CD4-positive, alpha-beta T cell (primary cell): ENCODE measurements around the gene PTPRN2. TPM values are rescaled to one million over a fixed set of nuclear protein-coding genes. Genes with fewer than 3 reads are reported as not detected.

Experiments
- ATAC-seq: fragments of 200-7000 bp; cut with Tn5 transposase; one replicate; pipeline ENCODE4 v1.10.0; 2022; ENCODE audit warnings: mild to moderate bottlenecking; ENCODE audit not compliant: poor library complexity
- CTCF ChIA-PET: fragments of 350-600 bp; sonication (Branson Sonifier 250); formaldehyde crosslinking; loops from one replicate; lab custom pipeline; 2021; ENCODE audit warnings: antibody characterized with exemption, inconsistent platforms; lab: Charles Lee
- POLR2A ChIA-PET: fragments of 350-600 bp; sonication (Branson Sonifier 250); formaldehyde crosslinking; loops from one replicate; lab custom pipeline; 2021; ENCODE audit warnings: antibody characterized with exemption, inconsistent platforms; lab: Charles Lee
- DNase-seq, 14 experiments: peaks; one replicate each; pipeline ENCODE4 v3.0.0-alpha.2; 2013 to 2020; ENCODE audit warnings: mixed read lengths in 2 of 14
- H3K27ac ChIP-seq, 2 donors: one replicate each; pipeline versions ENCODE4 v1.5.1 to v1.7.0; 2013; ENCODE audit warnings: low read length in 2 of 2, low read depth in 1 of 2, mild to moderate bottlenecking in 1 of 2
- H3K27me3 ChIP-seq, 2 experiments: 1 replicate in 1 of 2; 2 replicates in 1 of 2; pipeline versions ENCODE4 v1.6.1 to v1.7.0; 2013; ENCODE audit warnings: low read length in 2 of 2, control low read depth in 1 of 2, mild to moderate bottlenecking in 1 of 2, moderate library complexity in 1 of 2; ENCODE audit not compliant: insufficient read depth in 2 of 2, control insufficient read depth in 1 of 2
- H3K36me3 ChIP-seq: one replicate; pipeline ENCODE4 v1.6.1; 2013; ENCODE audit warnings: low read length, control low read depth; ENCODE audit not compliant: insufficient read depth
- H3K4me1 ChIP-seq: one replicate; pipeline ENCODE4 v1.6.1; 2013; ENCODE audit warnings: low read length, control low read depth; ENCODE audit not compliant: insufficient read depth
- H3K4me3 ChIP-seq: one replicate; pipeline ENCODE4 v1.5.1; 2013; ENCODE audit warnings: mild to moderate bottlenecking, low read length, moderate library complexity
- H3K9me3 ChIP-seq, 2 experiments: 1 replicate in 1 of 2; 2 replicates in 1 of 2; pipeline versions ENCODE4 v1.6.1 to v1.7.0; 2013; ENCODE audit warnings: low read length in 2 of 2, mild to moderate bottlenecking in 2 of 2, control low read depth in 1 of 2, moderate library complexity in 1 of 2; ENCODE audit not compliant: control insufficient read depth in 1 of 2, insufficient read depth in 1 of 2
- H3K27ac Mint-ChIP-seq: one replicate; pipeline ENCODE4 v1.8.0; 2020; ENCODE audit warnings: mixed read lengths
- H3K27me3 Mint-ChIP-seq: one replicate; pipeline ENCODE4 v1.8.0; 2021; ENCODE audit warnings: mixed read lengths
- H3K36me3 Mint-ChIP-seq: one replicate; pipeline ENCODE4 v1.8.0; 2021; ENCODE audit warnings: low read depth, mixed read lengths
- H3K4me1 Mint-ChIP-seq: one replicate; pipeline ENCODE4 v1.8.0; 2021; ENCODE audit warnings: low read depth, mixed read lengths
- H3K4me3 Mint-ChIP-seq: one replicate; pipeline ENCODE4 v1.8.0; 2020; ENCODE audit warnings: mild to moderate bottlenecking, mixed read lengths
- H3K9me3 Mint-ChIP-seq: one replicate; pipeline ENCODE4 v1.8.0; 2020; ENCODE audit warnings: mixed read lengths
- intact Hi-C, 2 experiments: fragments of 100-400 bp; cut with DNase I in 1 of 2; cut with micrococcal nuclease in 1 of 2; formaldehyde crosslinking; loops; one replicate each; pipeline versions ENCODE4 v1.15.1 to v1.9.0; 2023 to 2025; cut with DNase I, micrococcal nuclease
- total RNA-seq, 174 experiments: library from RNA in 2 of 174; stranded (reverse) in 2 of 174; gene quantifications; one replicate each; pipeline ENCODE4 v1.2.3 and lab custom pipeline; 2021 to 2026
- TF ChIP-seq, protein P1 (sequence below): fragments of 200-600 bp; IDR thresholded peaks from one replicate; pipeline ENCODE4 v1.8.0; 2022; ENCODE audit warnings: antibody characterized with exemption, mild to moderate bottlenecking

Gene PTPRN2
- total RNA-seq, 2 experiments from 2014 or later, result 0.34 to 0.44 TPM

GRCh38 chr7:158477866-158478265 is 109.8 kb downstream of the PTPRN2 start:
- H3K27ac ChIP-seq, result no peak overlapping the region
- H3K27me3 Mint-ChIP-seq, result peaks cover 7% of the 10 kb centered on the region
- ATAC-seq, result no peak
- intact Hi-C loops, result no loop called here
- peaks cover 0 to 18% of the 10 kb centered on the region in 2 experiments for H3K9me3 ChIP-seq
- no peaks in the 10 kb centered on the region for H3K4me1 Mint-ChIP-seq
- no peak for DNase-seq
- no peak overlapping the region for H3K4me3 ChIP-seq
- H3K4me1 ChIP-seq, result no peaks in the 10 kb centered on the region
- no peak overlapping the region for H3K4me3 Mint-ChIP-seq
- ChIA-PET CTCF (no interaction called here), POLR2A (no interaction called here)
- no peaks in the 10 kb centered on the region for H3K36me3 ChIP-seq
- TF ChIP-seq, protein P1, sequence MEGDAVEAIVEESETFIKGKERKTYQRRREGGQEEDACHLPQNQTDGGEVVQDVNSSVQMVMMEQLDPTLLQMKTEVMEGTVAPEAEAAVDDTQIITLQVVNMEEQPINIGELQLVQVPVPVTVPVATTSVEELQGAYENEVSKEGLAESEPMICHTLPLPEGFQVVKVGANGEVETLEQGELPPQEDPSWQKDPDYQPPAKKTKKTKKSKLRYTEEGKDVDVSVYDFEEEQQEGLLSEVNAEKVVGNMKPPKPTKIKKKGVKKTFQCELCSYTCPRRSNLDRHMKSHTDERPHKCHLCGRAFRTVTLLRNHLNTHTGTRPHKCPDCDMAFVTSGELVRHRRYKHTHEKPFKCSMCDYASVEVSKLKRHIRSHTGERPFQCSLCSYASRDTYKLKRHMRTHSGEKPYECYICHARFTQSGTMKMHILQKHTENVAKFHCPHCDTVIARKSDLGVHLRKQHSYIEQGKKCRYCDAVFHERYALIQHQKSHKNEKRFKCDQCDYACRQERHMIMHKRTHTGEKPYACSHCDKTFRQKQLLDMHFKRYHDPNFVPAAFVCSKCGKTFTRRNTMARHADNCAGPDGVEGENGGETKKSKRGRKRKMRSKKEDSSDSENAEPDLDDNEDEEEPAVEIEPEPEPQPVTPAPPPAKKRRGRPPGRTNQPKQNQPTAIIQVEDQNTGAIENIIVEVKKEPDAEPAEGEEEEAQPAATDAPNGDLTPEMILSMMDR, result no peak
- H3K27ac Mint-ChIP-seq, result no peak overlapping the region
- no peaks in the 10 kb centered on the region for H3K9me3 Mint-ChIP-seq
- H3K36me3 Mint-ChIP-seq, result no peaks in the 10 kb centered on the region
- no peaks in the 10 kb centered on the region for H3K27me3 ChIP-seq

GRCh38 chr7:158476331-158476932 is 111.2 kb downstream of the PTPRN2 start:
- TF ChIP-seq, protein P1, result no peak
- H3K9me3 Mint-ChIP-seq, result no peaks in the 10 kb centered on the region
- no peak for ATAC-seq
- no peak overlapping the region for H3K4me3 Mint-ChIP-seq
- no peak overlapping the region for H3K27ac Mint-ChIP-seq
- Histone ChIP-seq H3K27ac (no peak overlapping the region), H3K4me3 (no peak overlapping the region), H3K4me1 (no peaks in the 10 kb centered on the region), H3K27me3 (no peaks in the 10 kb centered on the region), H3K9me3 (peaks cover 0 to 18% of the 10 kb centered on the region in 2 experiments), H3K36me3 (no peaks in the 10 kb centered on the region)
- no peaks in the 10 kb centered on the region for H3K36me3 Mint-ChIP-seq
- intact Hi-C loops, result no loop called here
- DNase-seq, result no peak
- ChIA-PET POLR2A (no interaction called here), CTCF (no interaction called here)
- no peaks in the 10 kb centered on the region for H3K4me1 Mint-ChIP-seq
- H3K27me3 Mint-ChIP-seq, result peaks cover 9% of the 10 kb centered on the region

DNA sequence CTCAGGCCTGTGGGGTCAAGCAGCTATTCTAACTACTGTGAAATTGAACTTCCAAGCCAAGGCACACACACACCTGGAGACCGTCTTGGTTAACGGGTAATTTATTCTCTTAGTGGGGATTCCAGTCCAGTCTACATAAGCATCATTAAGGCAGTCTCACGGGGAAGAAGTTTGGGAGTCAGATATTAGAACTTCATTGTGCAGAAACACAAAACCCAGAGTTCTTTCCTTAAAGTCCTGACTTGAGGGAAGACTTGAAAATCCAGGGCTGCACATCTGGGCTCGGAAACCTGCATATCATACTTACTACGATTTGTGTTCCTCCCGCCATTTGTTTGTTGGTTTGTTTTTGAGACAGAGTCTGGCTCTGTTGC is 112.0 kb downstream of the PTPRN2 start:
- H3K9me3 Mint-ChIP-seq, result no peaks in the 10 kb centered on the region
- peaks cover 9% of the 10 kb centered on the region for H3K27me3 Mint-ChIP-seq
- Histone ChIP-seq H3K4me3 (no peak overlapping the region), H3K27me3 (no peaks in the 10 kb centered on the region), H3K9me3 (peaks cover 0 to 18% of the 10 kb centered on the region in 2 experiments), H3K4me1 (no peaks in the 10 kb centered on the region), H3K36me3 (no peaks in the 10 kb centered on the region), H3K27ac (no peak overlapping the region)
- TF ChIP-seq, protein P1, result no peak
- no peak overlapping the region for H3K4me3 Mint-ChIP-seq
- no peak overlapping the region for H3K27ac Mint-ChIP-seq
- POLR2A ChIA-PET, result no interaction called here
- no peaks in the 10 kb centered on the region for H3K36me3 Mint-ChIP-seq
- CTCF ChIA-PET, result no interaction called here
- ATAC-seq (no peak), DNase-seq (no peak)
- intact Hi-C loops, result no loop called here
- no peaks in the 10 kb centered on the region for H3K4me1 Mint-ChIP-seq
